Keratinocyte (primary cell): Measurements from ENCODE around the gene DPYD.

Source experiments
- EZH2 ChIP-seq: IDR thresholded peaks from one replicate; pipeline ENCODE4 v1.6.1; 2012; ENCODE audit warnings: inconsistent platforms, mild to moderate bottlenecking, low read length, moderate library complexity
- TF ChIP-seq, protein P1 (sequence below), 3 experiments: IDR thresholded peaks in 1 of 3; conservative IDR thresholded peaks in 1 of 3; optimal IDR thresholded peaks in 1 of 3; 2 replicates in 2 of 3; 3 replicates in 1 of 3; pipeline versions ENCODE3 to v1.5.1; 2011; ENCODE audit warnings: low read length in 3 of 3, mild to moderate bottlenecking in 3 of 3, moderate library complexity in 2 of 3, control low read depth in 1 of 3, inconsistent platforms in 1 of 3; ENCODE audit not compliant: insufficient read depth in 2 of 3; ENCODE audit errors: extremely low read depth in 1 of 3

DNA sequence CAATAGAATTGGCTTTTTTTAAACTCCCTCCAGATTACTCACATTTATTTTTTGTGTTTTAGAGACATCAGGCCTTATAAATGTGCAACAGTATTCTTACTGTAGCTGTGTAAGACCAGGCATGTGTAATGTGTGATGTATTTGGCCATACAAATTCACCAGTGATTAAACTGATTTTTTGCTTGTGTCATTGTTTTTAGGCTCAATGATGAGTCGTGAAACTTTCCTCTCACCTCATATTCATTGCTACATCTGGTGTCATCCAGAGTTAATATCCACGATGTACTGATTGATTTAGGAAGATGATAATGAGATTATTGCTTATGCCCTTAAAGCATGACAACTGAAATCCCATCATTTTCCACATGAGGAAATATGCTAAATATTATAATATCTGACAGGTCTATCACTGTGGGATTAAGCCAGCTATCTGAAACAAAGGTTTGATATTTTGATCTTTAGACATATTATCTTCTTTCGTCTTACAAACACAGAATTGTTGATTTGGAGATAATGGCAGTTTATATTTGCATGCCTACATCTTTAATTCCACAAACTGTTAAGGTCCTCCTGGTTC lies 711.4 kb downstream of the DPYD start:
- TF ChIP-seq, protein P1, sequence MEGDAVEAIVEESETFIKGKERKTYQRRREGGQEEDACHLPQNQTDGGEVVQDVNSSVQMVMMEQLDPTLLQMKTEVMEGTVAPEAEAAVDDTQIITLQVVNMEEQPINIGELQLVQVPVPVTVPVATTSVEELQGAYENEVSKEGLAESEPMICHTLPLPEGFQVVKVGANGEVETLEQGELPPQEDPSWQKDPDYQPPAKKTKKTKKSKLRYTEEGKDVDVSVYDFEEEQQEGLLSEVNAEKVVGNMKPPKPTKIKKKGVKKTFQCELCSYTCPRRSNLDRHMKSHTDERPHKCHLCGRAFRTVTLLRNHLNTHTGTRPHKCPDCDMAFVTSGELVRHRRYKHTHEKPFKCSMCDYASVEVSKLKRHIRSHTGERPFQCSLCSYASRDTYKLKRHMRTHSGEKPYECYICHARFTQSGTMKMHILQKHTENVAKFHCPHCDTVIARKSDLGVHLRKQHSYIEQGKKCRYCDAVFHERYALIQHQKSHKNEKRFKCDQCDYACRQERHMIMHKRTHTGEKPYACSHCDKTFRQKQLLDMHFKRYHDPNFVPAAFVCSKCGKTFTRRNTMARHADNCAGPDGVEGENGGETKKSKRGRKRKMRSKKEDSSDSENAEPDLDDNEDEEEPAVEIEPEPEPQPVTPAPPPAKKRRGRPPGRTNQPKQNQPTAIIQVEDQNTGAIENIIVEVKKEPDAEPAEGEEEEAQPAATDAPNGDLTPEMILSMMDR (optimal IDR thresholded peaks at IDR 0.05 in 1 of 3, IDR thresholded peaks at IDR 0.05 in 1 of 3, conservative IDR thresholded peaks at IDR 0.05 in 1 of 3; ENCODE audit: extremely low read depth in 1 of 3, insufficient read depth in 2 of 3, low read length in 3 of 3) = no peak
- TF ChIP-seq EZH2 = no peak
